ENCODE measurements around the gene C12orf57.

Gene C12orf57

GRCh38 chr12:6981152-6982052, 37.6 kb downstream of the C12orf57 start:
- no peak overlapping the region for H3K4me3 ChIP-seq (replicated peaks; ENCODE audit: low read depth, low read length)
- no peak for DNase-seq (ENCODE audit: extremely low read depth, low read depth)
- TF ChIP-seq CTCF (IDR thresholded peaks at IDR 0.05; ENCODE audit: low read depth, low read length, missing control alignments), result no peak

GRCh38 chr12:6982532-6982931, 38.7 kb downstream of the C12orf57 start:
- H3K4me3 ChIP-seq (replicated peaks; ENCODE audit: low read depth, low read length), result no peak overlapping the region
- no peak for TF ChIP-seq CTCF (IDR thresholded peaks at IDR 0.05; ENCODE audit: low read depth, low read length, missing control alignments)
- no peak for DNase-seq (ENCODE audit: extremely low read depth, low read depth)

GRCh38 chr12:6987956-6988553, 44.2 kb downstream of the C12orf57 start:
- no peak for TF ChIP-seq CTCF (IDR thresholded peaks at IDR 0.05; ENCODE audit: low read depth, low read length, missing control alignments)
- no peak for DNase-seq (ENCODE audit: extremely low read depth, low read depth)
- no peak overlapping the region for H3K4me3 ChIP-seq (replicated peaks; ENCODE audit: low read depth, low read length)
